Prostate gland (tissue), 2 donors: Measurements from ENCODE around the gene ATG5. TPM values are rescaled to one million over a fixed set of nuclear protein-coding genes. Genes with fewer than 3 reads are reported as not detected.
"Not testable (repeated sequence)": the region's sequence is repeated elsewhere in the genome, so short reads cannot be mapped to it uniquely, and the experiment has no call there.

Source experiments
- DNase-seq: peaks from one replicate; pipeline ENCODE4 v3.0.0-alpha.2; 2019; ENCODE audit warnings: low spot score
- H3K27ac ChIP-seq, 2 donors: fragments of 200-600 bp; sonication (generic); 2 replicates each; pipeline ENCODE4 v1.5.1; 2017 to 2019
- H3K27me3 ChIP-seq: fragments of 200-600 bp; sonication (generic); replicated peaks from 2 replicates; pipeline ENCODE4 v1.5.1; 2019; ENCODE audit not compliant: insufficient read depth
- H3K36me3 ChIP-seq, 2 donors: fragments of 200-600 bp; sonication (generic); 1 replicate in 1 of 2; 2 replicates in 1 of 2; pipeline versions ENCODE4 v1.5.1 to v1.8.1; 2017 to 2019
- H3K4me1 ChIP-seq: fragments of 200-600 bp; sonication (generic); replicated peaks from 2 replicates; pipeline ENCODE4 v1.5.1; 2019
- H3K4me3 ChIP-seq, 2 donors: fragments of 200-600 bp; sonication (generic); 2 replicates each; pipeline ENCODE4 v1.5.1; 2017 to 2019
- H3K9me3 ChIP-seq: fragments of 200-600 bp; sonication (generic); 2 replicates; pipeline ENCODE4 v1.5.1; 2017
- POLR2A ChIP-seq: fragments of 450-650 bp; IDR thresholded peaks from one replicate; pipeline ENCODE4 v1.6.1; 2016; ENCODE audit warnings: antibody characterized with exemption, mild to moderate bottlenecking
- POLR2AphosphoS5 ChIP-seq: sonication (generic); formaldehyde crosslinking; IDR thresholded peaks from one replicate; pipeline ENCODE4 v1.6.1; 2017; ENCODE audit warnings: antibody characterized with exemption
- WGBS: methylation state at CpG from one replicate; pipeline ENCODE4 v1.1.5; 2018; 5-methylcytosine and 5-hydroxymethylcytosine counted together
- intact Hi-C: fragments of 100-400 bp; cut with DNase I; formaldehyde crosslinking; loops from one replicate; pipeline ENCODE4 v1.14.2; 2022
- total RNA-seq, 2 donors: library from RNA; depleted of rRNA; stranded (reverse); fragments of >200 nt; gene quantifications; one replicate each; pipeline ENCODE4 v1.1.0, GENCODE V29; 2016
- TF ChIP-seq, protein P1 (sequence below), 4 experiments: fragments of 200-600 bp in 2 of 4; fragments of 450-650 bp in 2 of 4; sonication (generic) in 2 of 4; IDR thresholded peaks; 1 replicate in 3 of 4; 2 replicates in 1 of 4; pipeline ENCODE4 v1.5.1; 2016 to 2019; ENCODE audit warnings: antibody characterized with exemption in 4 of 4, mild to moderate bottlenecking in 2 of 4, moderate library complexity in 2 of 4

Gene ATG5
- total RNA-seq, 2 donors from 2014 or later = 31.9 to 34.3 TPM

DNA sequence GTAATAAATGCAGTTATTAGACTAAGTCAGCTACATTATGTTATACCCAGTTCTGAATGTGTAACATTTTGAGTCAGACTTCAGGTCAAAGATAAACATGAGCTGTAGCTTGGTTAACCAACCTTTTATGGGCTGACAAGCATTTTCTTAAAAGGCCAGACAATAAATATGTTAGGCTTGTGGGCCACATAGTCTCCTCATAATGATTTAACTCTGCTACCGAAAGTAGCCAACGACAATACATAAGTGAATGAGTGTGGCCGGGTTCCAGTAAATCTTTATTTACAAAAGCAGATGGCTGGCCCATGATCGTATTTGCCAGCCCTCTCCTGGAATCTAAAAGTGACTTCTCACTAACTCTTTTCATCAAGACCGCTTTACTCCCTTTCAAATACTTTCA is 49.9 kb downstream of the ATG5 start:
- Histone ChIP-seq H3K36me3 (no peaks in the 10 kb centered on the region), H3K9me3 (no peaks in the 10 kb centered on the region), H3K27me3 (no peaks in the 10 kb centered on the region), H3K27ac (no peak overlapping the region), H3K4me1 (no peaks in the 10 kb centered on the region), H3K4me3 (no peak overlapping the region)
- 49% methylated on average over 5 of the region's 5 CpGs for WGBS
- peak; percentile 24 for TF ChIP-seq POLR2AphosphoS5
- TF ChIP-seq, protein P1, sequence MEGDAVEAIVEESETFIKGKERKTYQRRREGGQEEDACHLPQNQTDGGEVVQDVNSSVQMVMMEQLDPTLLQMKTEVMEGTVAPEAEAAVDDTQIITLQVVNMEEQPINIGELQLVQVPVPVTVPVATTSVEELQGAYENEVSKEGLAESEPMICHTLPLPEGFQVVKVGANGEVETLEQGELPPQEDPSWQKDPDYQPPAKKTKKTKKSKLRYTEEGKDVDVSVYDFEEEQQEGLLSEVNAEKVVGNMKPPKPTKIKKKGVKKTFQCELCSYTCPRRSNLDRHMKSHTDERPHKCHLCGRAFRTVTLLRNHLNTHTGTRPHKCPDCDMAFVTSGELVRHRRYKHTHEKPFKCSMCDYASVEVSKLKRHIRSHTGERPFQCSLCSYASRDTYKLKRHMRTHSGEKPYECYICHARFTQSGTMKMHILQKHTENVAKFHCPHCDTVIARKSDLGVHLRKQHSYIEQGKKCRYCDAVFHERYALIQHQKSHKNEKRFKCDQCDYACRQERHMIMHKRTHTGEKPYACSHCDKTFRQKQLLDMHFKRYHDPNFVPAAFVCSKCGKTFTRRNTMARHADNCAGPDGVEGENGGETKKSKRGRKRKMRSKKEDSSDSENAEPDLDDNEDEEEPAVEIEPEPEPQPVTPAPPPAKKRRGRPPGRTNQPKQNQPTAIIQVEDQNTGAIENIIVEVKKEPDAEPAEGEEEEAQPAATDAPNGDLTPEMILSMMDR (IDR thresholded peaks at IDR 0.05) = no peak
- intact Hi-C loops = no loop called here
- peak; percentile 30 for DNase-seq

GRCh38 chr6:106273087-106273486 is 52.5 kb downstream of the ATG5 start:
- Histone ChIP-seq H3K9me3 (no peaks in the 10 kb centered on the region), H3K27me3 (no peaks in the 10 kb centered on the region), H3K4me3 (no peak overlapping the region), H3K4me1 (no peaks in the 10 kb centered on the region), H3K27ac (no peak overlapping the region), H3K36me3 (no peaks in the 10 kb centered on the region)
- DNase-seq = no peak
- TF ChIP-seq, protein P1 (IDR thresholded peaks at IDR 0.05) = no peak
- TF ChIP-seq POLR2AphosphoS5 (no peak), POLR2A (no peak)
- intact Hi-C loops = no loop called here
- WGBS = 92% methylated on average over 1 of the region's 1 CpG

GRCh38 chr6:106272287-106272686 is 53.3 kb downstream of the ATG5 start:
- no peak overlapping the region for H3K4me3 ChIP-seq
- WGBS = 96% methylated on average over 4 of the region's 4 CpGs

DNA sequence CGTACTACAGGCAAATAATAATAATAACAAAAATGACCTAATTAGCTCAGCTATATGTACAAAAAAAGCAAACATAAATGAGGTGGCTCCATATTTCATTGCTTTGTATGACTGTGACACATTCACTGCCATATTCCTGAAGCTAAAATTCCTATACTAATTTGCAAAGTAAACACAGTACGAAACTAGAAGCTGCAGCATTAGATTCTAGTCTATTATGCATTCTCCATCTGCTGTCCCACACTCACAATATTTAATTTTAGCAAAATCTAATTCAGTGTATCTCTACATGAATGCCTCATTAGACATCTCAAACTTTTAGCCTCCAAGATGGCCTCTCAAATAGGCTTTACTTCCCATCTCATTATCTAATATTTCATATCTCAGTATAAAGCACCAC is 55.1 kb downstream of the ATG5 start:
- Histone ChIP-seq H3K4me3 (no peak overlapping the region), H3K36me3 (no peaks in the 10 kb centered on the region), H3K9me3 (no peaks in the 10 kb centered on the region), H3K4me1 (no peaks in the 10 kb centered on the region), H3K27ac (no peak overlapping the region), H3K27me3 (no peaks in the 10 kb centered on the region)
- 79% methylated on average over 2 of the region's 2 CpGs for WGBS
- intact Hi-C loops = no loop called here
- DNase-seq = no peak
- TF ChIP-seq, protein P1 (IDR thresholded peaks at IDR 0.05) = no peak
- no peak for TF ChIP-seq POLR2A
- no peak for TF ChIP-seq POLR2AphosphoS5

More at GRCh38 chr6:106272287-106272686, 53.3 kb downstream of the ATG5 start:
- Histone ChIP-seq H3K9me3 (no peaks in the 10 kb centered on the region), H3K27ac (no peak overlapping the region), H3K36me3 (no peaks in the 10 kb centered on the region), H3K27me3 (no peaks in the 10 kb centered on the region), H3K4me1 (no peaks in the 10 kb centered on the region)
- TF ChIP-seq POLR2A = no peak
- no peak for TF ChIP-seq POLR2AphosphoS5
- TF ChIP-seq, protein P1 (IDR thresholded peaks at IDR 0.05) = no peak
- intact Hi-C loops = no loop called here
- DNase-seq = no peak

DNA sequence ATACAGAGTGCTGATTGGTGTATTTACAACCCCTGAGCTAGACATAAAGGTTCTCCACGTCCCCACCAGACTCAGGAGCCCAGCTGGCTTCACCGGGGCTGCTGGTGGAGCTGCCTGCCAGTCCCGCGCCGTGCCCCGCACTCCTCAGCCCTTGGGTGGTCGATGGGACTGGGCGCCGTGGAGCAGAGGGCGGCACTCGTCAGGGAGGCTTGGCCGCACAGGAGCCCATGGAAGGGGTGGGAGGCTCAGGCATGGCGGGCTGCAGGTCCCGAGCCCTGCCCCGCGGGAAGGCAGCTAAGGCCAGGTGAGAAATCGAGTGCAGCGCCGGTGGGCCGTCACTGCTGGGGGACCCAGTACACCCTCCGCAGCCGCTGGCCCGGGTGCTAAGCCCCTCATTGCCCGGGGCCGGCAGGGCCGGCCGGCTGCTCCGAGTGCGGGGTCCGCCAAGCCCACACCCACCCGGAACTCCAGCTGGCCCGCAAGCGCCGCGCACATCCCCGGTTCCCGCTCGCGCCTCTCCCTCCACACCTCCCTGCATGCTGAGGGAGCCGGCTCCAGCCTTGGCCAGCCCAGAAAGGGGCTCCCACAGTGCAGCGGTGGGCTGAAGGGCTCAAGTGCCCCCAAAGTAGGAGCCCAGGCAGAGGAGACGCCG is 56.2 kb downstream of the ATG5 start:
- H3K27ac ChIP-seq, intact Hi-C loops, DNase-seq, H3K4me3 ChIP-seq, H3K4me1 ChIP-seq, H3K36me3 ChIP-seq, H3K27me3 ChIP-seq, H3K9me3 ChIP-seq: not testable (repeated sequence)
- 95% methylated on average over 43 of the region's 43 CpGs for WGBS

DNA sequence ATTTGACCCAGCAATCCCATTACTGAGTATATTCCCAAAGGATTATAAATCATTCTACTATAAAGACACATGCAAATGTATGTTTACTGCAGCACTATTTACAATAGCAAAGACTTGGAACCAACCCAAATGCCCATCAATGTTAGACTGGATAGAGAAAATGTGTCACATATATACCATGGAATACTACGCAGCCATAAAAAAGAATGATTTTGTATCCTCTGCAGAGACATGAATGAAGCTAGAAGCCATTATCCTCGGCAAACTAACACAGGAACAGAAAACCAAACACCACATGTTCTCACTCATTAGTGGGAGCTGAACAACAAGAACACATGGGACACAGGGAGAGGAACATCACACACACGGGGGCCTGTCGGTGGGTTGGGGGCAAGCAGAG is 57.1 kb downstream of the ATG5 start:
- WGBS = 96% methylated on average over 4 of the region's 4 CpGs
- not testable (repeated sequence) for H3K27ac ChIP-seq

DNA sequence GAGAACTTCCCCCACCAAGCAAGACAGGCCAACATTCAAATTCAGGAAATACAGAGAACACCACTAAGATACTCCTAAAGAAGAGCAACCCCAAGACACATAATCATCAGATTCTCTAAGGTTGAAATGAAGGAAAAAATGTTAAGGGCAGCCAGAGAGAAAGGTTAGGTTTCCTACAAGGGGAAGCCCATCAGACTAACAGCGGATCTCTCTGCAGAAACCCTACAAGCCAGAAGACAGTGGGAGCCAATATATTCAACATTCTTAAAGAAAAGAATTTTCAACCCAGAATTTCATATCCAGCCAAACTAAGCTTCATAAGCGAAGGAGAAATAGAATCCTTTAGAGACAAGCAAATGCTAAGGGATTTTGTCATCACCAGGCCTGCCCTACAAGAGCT is 61.1 kb downstream of the ATG5 start:
- intact Hi-C loops, H3K4me1 ChIP-seq, H3K27me3 ChIP-seq, DNase-seq, H3K36me3 ChIP-seq, H3K4me3 ChIP-seq, H3K9me3 ChIP-seq, H3K27ac ChIP-seq: not testable (repeated sequence)
- WGBS = 78% methylated on average over 2 of the region's 2 CpGs

More for the DNA sequence above, 57.1 kb downstream of the ATG5 start:
- H3K9me3 ChIP-seq, H3K27me3 ChIP-seq, intact Hi-C loops, DNase-seq, H3K36me3 ChIP-seq, H3K4me3 ChIP-seq, H3K4me1 ChIP-seq: not testable (repeated sequence)

- H3K27ac ChIP-seq, H3K4me3 ChIP-seq, H3K4me1 ChIP-seq, H3K9me3 ChIP-seq, intact Hi-C loops, H3K27me3 ChIP-seq, DNase-seq, H3K36me3 ChIP-seq: not testable (repeated sequence)
- WGBS = 97% methylated on average over 2 of the region's 2 CpGs
These were observed 65.8 kb downstream of the ATG5 start for GRCh38 chr6:106259748-106260147.
